A549 treated with Hydrocortisone at 1 μM for 4 hours (cell line): ENCODE data around the gene KRTAP12-2. TPM values are rescaled to one million over a fixed set of nuclear protein-coding genes. Genes with fewer than 3 reads are reported as not detected.

ENCODE experiments used
- total RNA-seq: library from RNA; stranded (reverse); fragments of 200-300 nt; extraction: Qiagen RNA extraction; gene quantifications from 5 replicates; pipeline ENCODE4 v1.2.3, GENCODE V29; 2022

The KRTAP12-2 gene, protein sequence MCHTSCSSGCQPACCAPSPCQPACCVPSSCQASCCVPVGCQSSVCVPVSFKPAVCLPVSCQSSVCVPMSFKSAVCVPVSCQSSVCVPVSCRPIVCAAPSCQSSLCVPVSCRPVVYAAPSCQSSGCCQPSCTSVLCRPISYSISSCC
- total RNA-seq, result not detected in 5 replicates

DNA sequence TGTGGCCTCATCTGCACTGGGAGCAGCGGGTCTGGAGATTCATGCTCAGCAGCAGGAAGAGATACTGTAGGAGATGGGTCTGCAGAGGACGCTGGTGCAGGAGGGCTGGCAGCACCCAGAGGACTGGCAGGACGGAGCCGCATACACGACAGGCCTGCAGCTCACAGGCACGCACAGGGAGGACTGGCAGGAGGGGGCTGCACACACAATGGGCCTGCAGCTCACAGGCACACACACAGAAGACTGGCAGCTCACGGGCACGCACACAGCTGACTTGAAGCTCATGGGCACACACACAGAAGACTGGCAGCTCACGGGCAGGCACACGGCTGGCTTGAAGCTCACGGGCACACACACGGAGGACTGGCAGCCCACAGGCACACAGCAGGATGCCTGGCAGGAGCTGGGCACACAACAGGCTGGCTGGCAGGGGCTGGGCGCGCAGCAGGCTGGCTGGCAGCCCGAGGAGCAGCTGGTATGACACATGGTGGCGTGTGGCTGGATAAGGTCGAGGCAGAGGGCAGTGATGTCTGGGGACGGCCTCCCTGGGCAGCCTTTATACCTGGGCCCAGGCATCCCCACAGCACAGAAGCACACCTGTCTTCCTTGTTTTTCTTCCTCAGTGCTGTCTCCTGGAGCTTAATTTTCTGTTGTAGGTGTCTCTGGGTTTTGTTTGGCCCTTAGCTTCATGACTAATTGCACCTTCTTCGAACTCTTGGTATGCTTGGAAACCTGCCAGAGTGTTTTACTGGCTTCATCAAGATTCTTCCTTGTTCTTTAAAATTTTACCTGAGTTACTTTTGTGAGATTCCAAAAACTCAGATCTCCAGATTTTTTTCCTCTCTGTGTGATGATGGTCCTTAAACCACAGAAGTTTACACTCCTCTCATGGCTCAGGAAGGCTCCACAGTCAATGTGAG lies at the start of gene KRTAP12-2:
Gene KRTAP12-2, minus strand, starts transcription at position 527 of the 920 bp plus-strand sequence. Its CDS starts 41 bp downstream, at position 486.

DNA sequence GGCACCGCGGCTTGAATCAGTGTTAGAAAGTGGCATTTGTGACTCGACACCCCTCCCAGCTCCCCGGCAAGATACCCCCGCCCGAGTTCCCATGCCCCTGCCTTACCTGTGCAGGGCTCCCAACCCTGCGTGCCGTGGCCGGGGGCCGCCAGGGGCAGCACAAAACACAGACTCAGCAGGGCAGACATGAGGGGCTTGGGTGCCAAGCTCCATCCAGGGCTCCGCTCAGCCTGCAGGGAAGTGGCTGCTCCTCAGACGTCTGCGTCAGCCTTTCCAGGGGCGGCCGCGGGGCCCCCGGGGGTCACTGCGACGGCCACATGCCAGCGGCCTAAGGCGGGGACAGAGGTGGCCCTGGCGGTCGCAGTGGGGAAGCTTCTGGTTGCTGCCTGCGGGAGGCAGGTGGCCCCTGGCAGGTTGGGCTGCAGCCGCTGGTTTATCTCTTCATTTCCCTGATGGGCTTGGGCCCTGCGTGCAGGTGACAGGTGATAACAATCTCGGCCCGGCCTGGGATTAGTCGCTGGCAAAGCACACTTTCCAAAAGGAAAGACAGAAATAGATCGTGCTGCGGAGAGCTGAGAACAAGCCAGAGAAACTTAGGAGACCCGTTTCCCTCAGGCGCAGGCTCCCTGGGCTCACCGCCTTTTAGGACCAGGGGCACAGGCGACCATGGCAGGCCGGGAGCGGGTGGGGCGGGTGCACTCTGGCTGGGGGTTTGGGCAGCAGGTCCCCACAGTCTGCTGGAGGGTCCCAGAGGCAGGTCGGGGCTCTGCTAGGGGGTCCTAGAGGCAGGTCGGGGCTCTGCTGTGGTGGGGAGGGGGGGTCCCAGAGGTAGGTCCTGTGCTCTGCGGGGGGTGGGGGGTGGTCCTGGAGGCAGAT lies 44.8 kb upstream of the KRTAP12-2 start, which contains the start of gene TSPEAR:
Gene TSPEAR, minus strand, starts transcription at position 246 of the 876 bp plus-strand sequence. Its CDS starts 58 bp downstream, at position 188.

DNA sequence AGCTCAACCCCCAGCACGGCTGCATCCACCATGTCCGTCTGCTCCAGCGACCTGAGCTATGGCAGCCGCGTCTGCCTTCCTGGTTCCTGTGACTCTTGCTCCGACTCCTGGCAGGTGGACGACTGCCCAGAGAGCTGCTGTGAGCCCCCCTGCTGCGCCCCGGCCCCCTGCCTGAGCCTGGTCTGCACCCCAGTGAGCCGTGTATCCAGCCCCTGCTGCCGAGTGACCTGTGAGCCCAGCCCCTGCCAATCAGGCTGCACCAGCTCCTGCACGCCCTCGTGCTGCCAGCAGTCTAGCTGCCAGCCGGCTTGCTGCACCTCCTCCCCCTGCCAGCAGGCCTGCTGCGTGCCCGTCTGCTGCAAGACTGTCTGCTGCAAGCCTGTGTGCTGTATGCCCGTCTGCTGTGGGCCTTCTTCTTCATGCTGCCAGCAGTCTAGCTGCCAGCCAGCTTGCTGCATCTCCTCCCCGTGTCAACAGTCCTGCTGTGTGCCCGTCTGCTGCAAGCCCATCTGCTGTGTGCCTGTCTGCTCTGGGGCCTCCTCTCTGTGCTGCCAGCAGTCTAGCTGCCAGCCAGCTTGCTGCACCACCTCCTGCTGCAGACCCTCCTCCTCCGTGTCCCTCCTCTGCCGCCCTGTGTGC lies 30.6 kb upstream of the KRTAP12-2 start, which contains the start of gene KRTAP10-12:
Gene KRTAP10-12, plus strand, starts transcription at position 1 of the 639 bp plus-strand sequence. Its CDS starts 30 bp downstream, at position 31.

DNA sequence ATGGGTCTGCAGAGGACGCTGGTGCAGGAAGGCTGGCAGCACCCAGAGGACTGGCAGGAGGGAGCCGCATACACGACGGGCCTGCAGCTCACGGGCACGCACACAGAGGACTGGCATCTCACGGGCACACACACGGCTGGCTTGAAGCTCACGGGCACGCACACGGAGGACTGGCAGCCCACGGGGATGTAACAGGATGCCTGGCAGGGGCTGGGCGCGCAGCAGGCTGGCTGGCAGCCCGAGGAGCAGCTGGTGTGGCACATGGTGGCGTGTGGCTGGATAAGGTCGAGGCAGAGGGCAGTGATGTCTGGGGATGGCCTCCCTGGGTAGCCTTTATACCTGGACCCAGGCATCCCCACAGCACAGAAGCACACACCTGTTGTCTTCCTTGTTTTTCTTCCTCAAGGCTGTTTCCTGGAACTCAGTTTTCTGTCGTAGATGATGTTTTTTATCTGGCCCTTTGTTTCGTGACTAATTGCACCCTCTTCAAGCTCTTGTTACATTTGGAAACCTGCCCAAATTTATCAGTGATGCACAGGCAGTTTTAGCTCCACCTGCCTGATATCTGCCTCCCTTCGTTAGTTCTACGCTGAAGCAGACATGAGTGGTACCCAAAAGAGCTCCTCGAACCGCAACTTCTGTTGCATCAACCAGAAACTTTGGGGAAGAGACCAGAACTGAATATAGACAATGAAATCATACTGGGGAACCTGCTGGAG lies 15.3 kb upstream of the KRTAP12-2 start, which contains the start of gene KRTAP12-1:
Gene KRTAP12-1, minus strand, starts transcription at position 303 of the 719 bp plus-strand sequence. Its CDS starts 40 bp downstream, at position 263.

DNA sequence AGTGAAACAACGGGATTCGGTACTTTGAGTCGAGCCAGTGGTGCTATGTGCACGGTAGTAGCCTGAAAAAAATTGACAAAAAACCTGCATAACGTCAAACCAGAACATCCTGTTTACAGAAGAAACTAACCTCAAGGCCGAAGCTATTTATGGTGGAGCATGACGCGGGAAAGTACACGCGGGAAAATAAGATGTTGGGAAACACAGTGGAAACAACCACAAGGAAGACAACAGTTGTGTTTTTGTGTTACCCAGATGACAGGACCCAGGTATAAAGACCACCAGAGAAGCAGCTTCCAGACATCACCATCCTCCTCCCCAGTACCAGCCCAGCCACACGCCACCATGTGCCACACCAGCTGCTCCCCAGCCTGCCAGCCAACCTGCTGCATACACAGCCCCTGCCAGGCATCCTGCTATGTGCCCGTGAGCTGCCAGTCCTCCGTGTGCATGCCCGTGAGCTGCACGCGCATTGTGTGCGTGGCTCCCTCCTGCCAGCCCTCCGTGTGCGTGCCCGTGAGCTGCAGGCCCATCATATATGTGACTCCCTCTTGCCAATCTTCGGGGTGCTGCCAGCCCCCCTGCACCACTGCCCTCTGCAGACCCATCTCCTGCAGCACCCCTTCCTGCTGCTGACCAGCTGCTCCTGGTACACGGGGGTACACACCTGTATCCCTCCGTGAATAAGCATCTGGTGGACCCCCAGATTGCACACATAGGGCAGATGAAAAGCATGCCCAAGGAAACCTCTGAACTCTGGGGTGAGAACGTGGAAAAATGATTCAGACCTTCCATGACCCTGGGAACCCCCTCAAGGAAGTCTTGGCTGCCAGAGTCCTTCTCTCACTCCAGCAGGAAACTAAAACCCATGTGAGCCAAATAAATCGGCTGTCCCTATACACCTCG lies 8.8 kb downstream of the KRTAP12-2 start, which contains the start of gene KRTAP12-3:
Gene KRTAP12-3, plus strand, starts transcription at position 298 of the 906 bp plus-strand sequence. Its CDS starts 48 bp downstream, at position 346.

DNA sequence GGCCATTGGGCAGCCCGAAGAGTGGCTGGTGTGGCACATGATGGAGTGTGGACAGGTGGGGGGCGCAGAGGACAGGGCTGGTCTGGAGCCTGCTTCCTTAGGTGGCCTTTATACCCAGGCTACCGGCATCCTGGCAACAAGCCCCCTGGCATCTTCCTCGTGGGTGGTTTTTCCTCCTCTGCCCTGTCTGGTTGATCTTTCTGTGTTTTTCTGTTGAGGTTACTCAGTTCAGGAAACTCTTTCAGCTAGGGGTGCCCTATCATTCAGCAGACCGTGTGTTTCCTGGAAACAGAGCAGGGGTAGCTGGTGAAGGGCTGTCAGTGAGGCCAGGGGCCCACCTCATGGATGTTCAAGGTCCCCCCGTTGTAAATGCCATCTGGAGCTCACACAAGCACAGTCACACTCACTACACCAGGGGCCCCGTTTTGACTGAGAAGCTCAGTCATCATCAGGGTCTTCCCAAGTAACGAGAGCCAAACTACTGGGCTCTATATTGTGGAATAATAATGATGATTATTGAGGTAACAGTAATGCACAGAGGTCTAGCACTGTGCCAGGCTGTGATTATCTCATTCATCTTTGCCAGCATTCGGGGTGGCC lies 12.1 kb downstream of the KRTAP12-2 start, which contains the start of gene KRTAP12-4:
Gene KRTAP12-4, minus strand, starts transcription at position 84 of the 600 bp plus-strand sequence. Its CDS starts 45 bp downstream, at position 39.

DNA sequence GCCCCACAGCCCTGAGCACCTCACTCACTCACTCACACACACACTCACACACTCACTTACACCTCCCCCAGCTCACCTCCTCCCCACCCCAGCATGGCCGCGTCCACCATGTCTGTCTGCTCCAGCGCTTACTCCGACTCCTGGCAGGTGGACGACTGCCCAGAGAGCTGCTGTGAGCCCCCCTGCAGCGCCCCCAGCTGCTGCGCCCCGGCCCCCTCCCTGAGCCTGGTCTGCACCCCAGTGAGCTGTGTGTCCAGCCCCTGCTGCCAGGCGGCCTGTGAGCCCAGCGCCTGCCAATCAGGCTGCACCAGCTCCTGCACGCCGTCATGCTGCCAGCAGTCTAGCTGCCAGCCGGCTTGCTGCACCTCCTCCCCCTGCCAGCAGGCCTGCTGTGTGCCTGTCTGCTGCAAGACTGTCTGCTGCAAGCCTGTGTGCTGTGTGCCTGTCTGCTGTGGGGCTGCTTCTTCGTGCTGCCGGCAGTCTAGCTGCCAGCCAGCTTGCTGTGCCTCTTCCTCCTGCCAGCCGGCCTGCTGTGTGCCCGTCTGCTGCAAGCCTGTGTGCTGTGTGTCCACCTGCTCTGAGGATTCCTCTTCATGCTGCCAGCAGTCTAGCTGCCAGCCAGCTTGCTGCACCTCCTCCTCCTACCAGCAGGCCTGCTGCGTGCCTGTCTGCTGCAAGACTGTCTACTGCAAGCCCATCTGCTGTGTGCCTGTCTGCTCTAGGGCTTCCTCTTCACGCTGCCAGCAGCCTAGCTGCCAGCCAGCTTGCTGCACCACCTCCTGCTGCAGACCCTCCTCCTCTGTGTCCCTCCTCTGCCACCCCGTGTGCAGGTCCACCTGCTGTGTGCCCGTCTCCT lies 20.1 kb downstream of the KRTAP12-2 start, which contains the start of gene KRTAP10-11:
Gene KRTAP10-11, plus strand, starts transcription at position 49 of the 856 bp plus-strand sequence. Its CDS starts 45 bp downstream, at position 94.

DNA sequence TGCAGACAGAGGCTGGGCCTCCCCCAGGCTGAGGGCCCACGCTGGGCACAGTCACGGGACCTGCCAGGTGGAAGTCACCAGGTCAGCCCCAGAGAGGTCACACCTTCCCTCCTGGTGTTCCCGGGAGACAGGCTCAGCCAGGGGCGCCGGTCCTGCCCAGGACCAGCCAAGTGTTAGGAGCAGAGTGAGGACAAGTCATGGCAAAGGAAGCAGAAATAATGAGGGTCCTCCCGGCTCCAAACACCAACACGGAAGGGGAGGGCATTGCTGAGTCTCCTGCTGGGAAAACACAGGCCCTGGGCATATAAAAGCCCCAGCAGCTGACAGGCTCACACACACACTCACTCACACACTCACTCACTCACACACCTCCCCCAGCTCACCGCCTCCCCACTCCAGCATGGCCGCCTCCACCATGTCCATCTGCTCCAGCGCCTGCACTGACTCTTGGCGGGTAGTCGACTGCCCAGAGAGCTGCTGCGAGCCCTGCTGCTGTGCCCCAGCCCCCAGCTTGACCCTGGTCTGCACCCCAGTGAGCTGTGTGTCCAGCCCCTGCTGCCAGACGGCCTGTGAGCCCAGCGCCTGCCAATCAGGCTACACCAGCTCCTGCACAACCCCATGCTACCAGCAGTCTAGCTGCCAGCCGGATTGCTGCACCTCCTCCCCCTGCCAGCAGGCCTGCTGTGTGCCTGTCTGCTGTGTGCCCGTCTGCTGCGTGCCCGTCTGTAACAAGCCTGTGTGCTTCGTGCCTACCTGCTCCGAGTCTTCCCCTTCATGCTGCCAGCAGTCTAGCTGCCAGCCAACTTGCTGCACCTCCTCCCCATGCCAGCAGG lies 29.5 kb downstream of the KRTAP12-2 start, which contains the start of gene KRTAP10-10:
Gene KRTAP10-10, plus strand, starts transcription at position 339 of the 833 bp plus-strand sequence. Its CDS starts 62 bp downstream, at position 401.

DNA sequence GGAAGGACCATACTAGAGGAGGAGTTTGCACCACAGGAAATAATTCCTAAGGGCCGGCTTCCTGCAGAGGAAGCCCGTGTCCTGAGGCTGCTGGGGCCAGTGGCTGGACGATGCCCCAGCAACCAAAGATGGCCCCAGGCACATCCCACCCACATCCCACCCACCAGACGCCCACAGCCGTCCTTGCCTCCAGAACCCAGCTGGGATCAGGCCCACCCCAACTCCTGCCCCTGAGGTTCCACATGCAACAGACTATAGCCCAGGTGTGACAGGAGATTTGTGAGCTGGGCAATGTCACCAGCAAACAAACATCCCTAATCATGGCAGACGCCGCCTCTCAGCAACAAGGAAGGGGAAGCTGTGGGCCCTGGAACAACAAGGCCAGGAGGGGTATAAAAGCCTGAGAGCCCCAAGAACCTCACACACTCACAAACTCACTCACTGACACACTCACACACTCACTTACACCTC lies 40.0 kb downstream of the KRTAP12-2 start, which contains the start of gene KRTAP10-9:
Gene KRTAP10-9, plus strand, starts transcription at position 421 of the 471 bp plus-strand sequence. CDS start 79 bp downstream, outside the sequence.

Other genes with a start within 250 kb of the KRTAP12-2 start
- 1.7 to 2.3 TPM (median 2.2 TPM) in 5 replicates for gene LRRC3, start 211.4 kb downstream of the KRTAP12-2 start, total RNA-seq
- not detected in 5 replicates for gene KRTAP10-1, start 126.7 kb downstream of the KRTAP12-2 start, total RNA-seq
- gene KRTAP10-2, start 115.4 kb downstream of the KRTAP12-2 start, total RNA-seq, result not detected in 5 replicates
- gene KRTAP10-3, start 108.1 kb downstream of the KRTAP12-2 start, total RNA-seq, result not detected in 5 replicates
- not detected in 5 replicates for gene KRTAP10-4, start 93.2 kb downstream of the KRTAP12-2 start, total RNA-seq
- not detected in 5 replicates for gene KRTAP10-5, start 86.3 kb downstream of the KRTAP12-2 start, total RNA-seq
- gene KRTAP10-6, start 74.4 kb downstream of the KRTAP12-2 start, total RNA-seq, result not detected in 5 replicates
- gene KRTAP10-7, start 66.3 kb downstream of the KRTAP12-2 start, total RNA-seq, result not detected in 5 replicates
- not detected in 5 replicates for gene KRTAP10-8, start 54.8 kb downstream of the KRTAP12-2 start, total RNA-seq
- not detected in 5 replicates for gene KRTAP10-9, start 39.8 kb downstream of the KRTAP12-2 start, total RNA-seq
- gene KRTAP10-10, start 29.6 kb downstream of the KRTAP12-2 start, total RNA-seq, result not detected in 5 replicates
- not detected in 5 replicates for gene KRTAP10-11, start 20.5 kb downstream of the KRTAP12-2 start, total RNA-seq
- gene KRTAP12-4, start 12.3 kb downstream of the KRTAP12-2 start, total RNA-seq, result not detected in 5 replicates
- not detected in 5 replicates for gene KRTAP12-3, start 9.0 kb downstream of the KRTAP12-2 start, total RNA-seq
- gene KRTAP12-1, start 15.2 kb upstream of the KRTAP12-2 start, total RNA-seq, result not detected in 5 replicates
- gene KRTAP10-12, start 30.2 kb upstream of the KRTAP12-2 start, total RNA-seq, result not detected in 5 replicates
- not detected in 5 replicates for gene TSPEAR, start 44.6 kb upstream of the KRTAP12-2 start, total RNA-seq
- gene UBE2G2, start 134.9 kb upstream of the KRTAP12-2 start, total RNA-seq, result 29.1 to 37.8 TPM (median 33.0 TPM) in 5 replicates
- gene SUMO3, start 151.1 kb upstream of the KRTAP12-2 start, total RNA-seq, result 59.7 to 71.5 TPM (median 62.8 TPM) in 5 replicates
- 93.4 to 99.8 TPM (median 97.7 TPM) in 5 replicates for gene PTTG1IP, start 206.8 kb upstream of the KRTAP12-2 start, total RNA-seq